T follicular helper cell (primary cell): Measurements from ENCODE around the gene AFF3.
"Not testable (repeated sequence)": the region's sequence is repeated elsewhere in the genome, so short reads cannot be mapped to it uniquely, and the experiment has no call there.

ENCODE experiments used
- DNase-seq: peaks from one replicate; pipeline ENCODE4 v3.0.0-alpha.2; 2020; ENCODE audit warnings: low read depth

AFF3 gene

DNA sequence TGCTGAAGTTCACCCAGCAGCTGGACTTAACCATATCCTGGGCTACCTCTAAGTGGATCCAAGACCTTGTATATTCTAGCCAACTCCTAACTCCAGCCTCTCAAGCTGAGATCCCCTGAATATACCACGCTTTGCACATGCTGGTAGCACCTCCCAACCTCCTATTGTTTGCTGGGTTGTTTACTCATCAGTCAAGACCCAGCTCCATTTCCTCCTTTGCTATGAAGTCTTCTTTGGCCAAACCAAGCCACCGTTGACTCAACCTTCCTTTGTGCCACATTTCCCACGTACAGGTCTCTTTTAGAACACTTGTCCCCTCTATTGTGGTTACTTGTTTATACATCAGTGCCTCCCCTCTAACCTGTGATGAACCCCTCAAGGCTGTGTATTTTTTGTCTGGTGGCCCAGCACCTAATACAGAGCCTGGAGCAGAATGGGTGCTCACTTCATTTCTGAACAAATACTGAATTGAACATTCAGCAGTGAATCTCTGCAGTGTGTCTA, 384.7 kb downstream of the AFF3 start:
- DNase-seq = no peak

- no peak for DNase-seq
Observed at GRCh38 chr2:99756059-99756458, 386.3 kb downstream of the AFF3 start.

DNA sequence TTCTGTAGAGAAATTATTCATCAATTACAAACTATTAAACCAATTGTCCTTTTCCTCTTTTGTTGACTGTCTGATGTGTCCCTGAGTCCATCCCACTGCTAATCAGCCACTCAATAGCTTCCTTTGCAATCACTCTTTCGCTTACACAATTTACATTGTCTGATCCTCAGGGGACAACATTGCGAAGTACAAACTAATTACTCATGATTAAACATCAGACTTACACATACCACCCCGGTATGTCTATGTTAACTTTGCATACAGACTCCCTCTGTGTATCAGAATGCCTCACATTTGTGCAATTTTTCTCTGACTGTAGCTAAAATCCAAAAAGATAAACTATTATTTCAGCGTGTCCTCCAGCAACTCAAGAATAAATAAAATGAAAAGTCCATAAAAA, 388.2 kb downstream of the AFF3 start:
- DNase-seq = no peak

DNA sequence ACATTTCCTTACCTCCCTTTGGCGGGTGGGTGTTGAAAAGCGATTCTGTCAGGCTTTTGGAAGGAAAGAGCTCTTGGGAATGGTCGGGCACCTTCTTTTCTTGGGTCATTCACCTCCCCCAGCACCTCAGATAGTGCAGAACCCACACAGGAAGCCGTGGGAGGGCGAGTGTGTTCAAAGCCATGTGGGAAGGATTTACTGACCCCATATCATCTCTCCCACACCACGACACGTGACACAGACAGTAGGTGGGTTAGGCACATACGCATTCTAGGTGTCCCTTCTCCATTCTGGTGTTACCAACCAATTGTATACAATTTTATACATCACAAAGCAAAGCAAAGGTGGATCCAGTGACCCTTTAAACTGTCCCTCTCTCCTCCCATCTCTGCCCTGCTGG, 388.9 kb downstream of the AFF3 start:
- no peak for DNase-seq

DNA sequence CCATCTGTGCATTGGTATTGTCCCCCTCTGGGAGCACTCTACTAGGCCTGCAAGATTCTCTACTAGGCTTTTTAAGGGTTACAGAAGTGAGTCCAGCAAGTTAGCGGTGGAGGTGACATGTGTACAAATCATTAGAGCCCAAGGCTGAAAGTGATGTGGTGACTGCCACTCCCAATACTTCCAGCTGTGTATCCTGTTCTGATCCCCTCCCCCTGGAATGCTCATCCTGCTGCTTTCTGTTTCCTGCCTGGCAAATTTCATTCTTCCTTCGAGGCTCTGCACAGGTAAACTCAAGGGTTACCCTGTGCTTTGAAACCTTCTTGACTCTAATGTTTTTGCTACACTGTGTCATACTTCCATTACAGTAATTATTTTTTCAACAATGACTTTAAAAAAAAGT, 394.0 kb downstream of the AFF3 start:
- DNase-seq = no peak

- DNase-seq = no peak
Observed at GRCh38 chr2:99747842-99748241, 394.5 kb downstream of the AFF3 start.

GRCh38 chr2:99743146-99743545, 399.2 kb downstream of the AFF3 start:
- no peak for DNase-seq

GRCh38 chr2:99737537-99737936, 404.9 kb downstream of the AFF3 start:
- DNase-seq = no peak

GRCh38 chr2:99735753-99736152, 406.6 kb downstream of the AFF3 start:
- no peak for DNase-seq

DNA sequence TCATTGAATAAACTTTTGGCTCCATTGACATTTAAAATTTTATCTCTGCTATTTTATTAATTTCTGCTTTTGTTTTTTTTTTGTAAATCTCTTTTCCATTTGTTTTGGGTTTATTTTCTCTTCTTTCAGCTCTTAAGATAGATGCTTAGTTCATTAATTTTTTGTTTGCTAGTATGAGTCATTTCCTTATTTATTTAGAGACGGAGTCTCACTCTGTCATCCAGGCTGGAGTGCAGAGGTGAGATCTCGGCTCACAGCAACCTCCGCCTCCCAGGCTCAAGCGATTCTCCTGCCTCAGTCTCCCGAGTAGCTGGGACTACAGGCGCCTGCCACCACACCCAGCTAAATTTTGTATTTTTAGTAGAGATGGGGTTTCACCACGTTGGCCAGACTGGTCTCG, 407.1 kb downstream of the AFF3 start:
- not testable (repeated sequence) for DNase-seq

DNA sequence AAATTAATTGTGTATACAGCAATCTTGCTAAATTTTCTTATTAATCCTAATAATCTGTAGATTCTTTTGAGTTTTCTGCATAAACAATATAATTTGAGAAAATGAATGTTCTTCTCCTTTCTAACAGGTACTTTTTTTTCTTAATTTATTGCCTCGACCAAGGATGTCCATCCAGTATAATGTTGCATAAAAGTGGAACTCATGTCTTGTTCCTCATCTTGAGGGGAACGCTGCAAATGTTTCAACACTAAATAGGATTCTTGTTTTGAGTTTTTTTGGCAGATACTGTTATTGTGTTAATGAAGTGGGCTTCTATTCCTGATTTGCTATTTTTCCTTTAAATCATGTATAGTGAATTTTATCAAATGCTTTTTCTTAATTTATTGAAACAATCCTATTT, 408.2 kb downstream of the AFF3 start:
- no peak for DNase-seq

GRCh38 chr2:99729104-99730025, 413.0 kb downstream of the AFF3 start:
- no peak for DNase-seq

- DNase-seq = no peak
Observed at GRCh38 chr2:99728166-99728565, 414.2 kb downstream of the AFF3 start.

DNA sequence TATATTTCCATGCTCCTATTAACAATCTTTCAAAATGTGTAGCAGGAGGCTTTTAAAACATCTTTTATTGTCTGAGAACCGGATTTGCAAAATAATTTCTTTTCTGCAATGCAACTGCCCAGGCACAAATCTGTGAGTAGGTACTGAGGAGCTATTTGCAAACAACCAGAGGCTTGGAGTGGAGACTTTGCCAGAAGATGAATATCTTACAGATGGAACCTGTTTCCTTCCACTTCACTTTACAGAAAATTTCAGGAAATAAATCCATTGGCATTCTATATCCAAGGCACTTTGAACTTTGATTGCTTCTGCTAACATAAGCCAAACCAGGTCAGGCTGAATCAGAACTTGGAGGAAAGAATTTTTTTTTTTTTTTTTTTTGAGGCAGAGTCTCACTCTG, 415.2 kb downstream of the AFF3 start:
- no peak for DNase-seq

DNA sequence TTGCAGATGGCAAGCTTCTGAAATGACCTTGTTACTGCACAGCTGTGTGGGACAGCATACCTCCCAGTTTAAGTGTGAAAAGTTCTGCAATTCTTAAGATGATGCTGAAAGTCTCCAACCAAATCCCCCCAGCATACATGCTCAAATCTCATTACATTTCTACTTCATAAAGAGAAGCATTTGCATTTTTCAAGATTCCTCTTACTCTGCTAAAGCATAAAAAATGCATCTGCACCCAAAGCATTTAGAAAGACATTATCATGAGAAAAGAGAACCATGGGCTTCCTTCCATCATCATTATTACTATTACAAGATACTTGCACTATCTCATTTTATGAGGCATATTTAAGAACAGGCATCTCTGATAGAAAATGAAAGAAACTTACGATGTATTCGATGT, 415.7 kb downstream of the AFF3 start:
- DNase-seq = no peak

GRCh38 chr2:99725820-99726219, 416.6 kb downstream of the AFF3 start:
- DNase-seq = no peak

- no peak for DNase-seq
Observed at GRCh38 chr2:99722476-99722875, 419.9 kb downstream of the AFF3 start.

DNA sequence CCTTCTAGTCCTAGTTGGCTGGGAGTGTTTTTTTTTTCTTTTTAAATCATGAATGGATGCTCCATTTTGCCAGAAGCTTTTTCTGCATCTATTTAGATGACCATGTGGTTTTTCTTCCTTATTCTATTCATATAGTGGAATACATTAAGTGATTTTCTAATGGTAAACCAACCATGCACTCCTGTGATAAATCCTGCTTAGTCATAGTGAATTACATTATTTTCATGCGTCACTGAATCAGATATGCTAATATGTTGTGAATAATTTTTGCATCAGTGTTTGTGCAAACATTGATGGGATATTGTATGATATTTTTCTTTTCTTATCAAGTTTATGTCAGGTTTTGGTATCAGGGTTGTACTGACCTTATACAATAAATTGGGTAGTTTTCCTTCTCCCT, 423.3 kb downstream of the AFF3 start:
- DNase-seq = no peak

GRCh38 chr2:99715956-99716355, 426.4 kb downstream of the AFF3 start:
- DNase-seq = no peak

GRCh38 chr2:99714349-99714748, 428.0 kb downstream of the AFF3 start:
- DNase-seq = no peak

- no peak for DNase-seq
Observed at GRCh38 chr2:99711144-99711543, 431.2 kb downstream of the AFF3 start.

- no peak for DNase-seq
Observed at GRCh38 chr2:99710721-99711120, 431.7 kb downstream of the AFF3 start.

DNA sequence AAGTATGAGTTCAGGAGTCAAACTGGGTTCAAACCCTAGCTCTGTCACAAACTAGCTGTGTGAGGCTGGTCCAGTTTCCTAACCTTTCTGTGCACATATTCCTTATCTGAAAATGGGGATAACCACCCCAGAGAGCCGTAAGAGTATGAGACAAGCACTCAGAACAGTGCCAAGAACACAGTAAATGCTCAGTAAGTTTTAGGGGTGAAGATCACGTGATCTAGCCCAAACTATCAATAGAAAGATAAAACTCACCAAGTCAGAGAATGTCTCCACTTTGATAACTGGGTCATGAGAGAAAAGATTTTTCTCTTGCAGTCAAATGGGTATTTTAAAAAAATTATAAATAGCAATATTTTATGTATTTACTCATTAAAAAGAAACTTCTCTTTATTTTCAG, 433.2 kb downstream of the AFF3 start:
- DNase-seq = no peak

- DNase-seq = no peak
Observed at GRCh38 chr2:99708231-99708630, 434.2 kb downstream of the AFF3 start.
